Epithelial cell of proximal tubule (primary cell): ENCODE results near the gene TLE2. TPM values are rescaled to one million over a fixed set of nuclear protein-coding genes. Genes with fewer than 3 reads are reported as not detected.

Experiments
- DNase-seq: peaks from one replicate; pipeline ENCODE4 v3.0.0-alpha.2; 2011; ENCODE audit warnings: low read depth
- H3K4me3 ChIP-seq: 2 replicates; pipeline ENCODE4 v1.5.1; 2011; ENCODE audit warnings: low read depth, mild to moderate bottlenecking, low read length
- total RNA-seq: library from RNA; depleted of rRNA; stranded (reverse); fragments of >200 nt; gene quantifications from 2 replicates; pipeline ENCODE4 v1.2.3, GENCODE V29; 2015
- TF ChIP-seq, protein P1 (sequence below): conservative IDR thresholded peaks from 2 replicates; pipeline ENCODE4 v1.5.1; 2012; ENCODE audit warnings: low read depth, mild to moderate bottlenecking, low read length

Gene TLE2
- total RNA-seq, 1 donor from 2014 or later: 2.9 TPM

DNA sequence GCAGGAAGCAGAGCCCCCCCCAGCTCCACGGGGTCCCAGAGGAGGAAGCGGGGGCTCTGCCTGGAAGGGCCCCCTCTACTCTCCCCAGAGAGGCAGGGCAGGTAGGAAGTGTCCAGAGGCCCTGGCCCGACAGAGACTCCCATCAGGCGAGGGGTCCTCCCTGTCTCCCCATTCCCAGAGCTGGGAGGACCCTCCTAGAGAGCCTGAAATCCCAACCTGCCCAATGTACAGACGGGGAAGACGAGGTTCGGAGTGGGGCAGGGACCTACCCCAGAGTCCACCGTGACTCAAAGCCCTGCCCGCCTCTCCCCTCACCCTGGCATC lies 1.1 kb downstream of the TLE2 start:
- DNase-seq: no peak
- TF ChIP-seq, protein P1, sequence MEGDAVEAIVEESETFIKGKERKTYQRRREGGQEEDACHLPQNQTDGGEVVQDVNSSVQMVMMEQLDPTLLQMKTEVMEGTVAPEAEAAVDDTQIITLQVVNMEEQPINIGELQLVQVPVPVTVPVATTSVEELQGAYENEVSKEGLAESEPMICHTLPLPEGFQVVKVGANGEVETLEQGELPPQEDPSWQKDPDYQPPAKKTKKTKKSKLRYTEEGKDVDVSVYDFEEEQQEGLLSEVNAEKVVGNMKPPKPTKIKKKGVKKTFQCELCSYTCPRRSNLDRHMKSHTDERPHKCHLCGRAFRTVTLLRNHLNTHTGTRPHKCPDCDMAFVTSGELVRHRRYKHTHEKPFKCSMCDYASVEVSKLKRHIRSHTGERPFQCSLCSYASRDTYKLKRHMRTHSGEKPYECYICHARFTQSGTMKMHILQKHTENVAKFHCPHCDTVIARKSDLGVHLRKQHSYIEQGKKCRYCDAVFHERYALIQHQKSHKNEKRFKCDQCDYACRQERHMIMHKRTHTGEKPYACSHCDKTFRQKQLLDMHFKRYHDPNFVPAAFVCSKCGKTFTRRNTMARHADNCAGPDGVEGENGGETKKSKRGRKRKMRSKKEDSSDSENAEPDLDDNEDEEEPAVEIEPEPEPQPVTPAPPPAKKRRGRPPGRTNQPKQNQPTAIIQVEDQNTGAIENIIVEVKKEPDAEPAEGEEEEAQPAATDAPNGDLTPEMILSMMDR: no peak
- H3K4me3 ChIP-seq: no peak overlapping the region

DNA sequence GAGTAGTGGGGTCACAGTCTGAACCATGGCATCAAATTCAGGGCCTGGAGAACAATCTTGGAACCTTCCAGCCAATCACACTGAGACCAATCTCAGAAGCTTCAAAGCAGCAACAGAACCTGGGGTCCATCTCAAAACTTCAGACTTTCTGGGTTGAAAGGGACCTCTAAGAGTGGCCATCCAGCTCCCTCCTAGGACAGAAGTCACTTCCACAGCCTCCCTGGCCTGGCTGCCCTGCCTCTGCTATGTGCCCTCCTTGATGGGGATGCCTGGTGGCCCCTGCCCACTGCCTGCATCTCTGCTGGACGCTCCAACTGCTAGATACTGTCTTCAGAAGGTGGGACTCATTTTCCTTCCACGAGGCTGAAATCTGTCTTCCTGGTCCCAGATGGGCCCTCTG lies 1.8 kb downstream of the TLE2 start:
- TF ChIP-seq, protein P1: no peak
- H3K4me3 ChIP-seq: no peak overlapping the region
- no peak for DNase-seq

DNA sequence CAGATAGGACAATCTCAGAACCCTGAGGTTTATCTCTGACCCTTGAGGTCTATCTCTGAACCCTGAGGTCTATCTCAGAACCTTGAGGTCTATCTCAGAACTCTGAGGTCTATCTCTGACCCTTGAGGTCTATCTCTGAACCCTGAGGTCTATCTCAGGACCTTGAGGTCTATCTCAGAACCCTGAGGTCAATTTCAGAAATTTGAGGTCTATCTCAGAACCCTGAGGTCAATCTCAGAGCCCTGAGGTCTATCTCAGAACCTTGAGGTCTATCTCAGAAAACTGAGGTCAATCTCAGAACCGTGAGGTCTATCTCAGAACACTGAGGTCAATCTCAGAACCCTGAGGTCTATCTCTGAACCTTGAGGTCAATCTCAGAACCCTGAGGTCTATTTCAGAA lies 2.3 kb downstream of the TLE2 start:
- H3K4me3 ChIP-seq: no peak overlapping the region
- DNase-seq: no peak
- TF ChIP-seq, protein P1: no peak

DNA sequence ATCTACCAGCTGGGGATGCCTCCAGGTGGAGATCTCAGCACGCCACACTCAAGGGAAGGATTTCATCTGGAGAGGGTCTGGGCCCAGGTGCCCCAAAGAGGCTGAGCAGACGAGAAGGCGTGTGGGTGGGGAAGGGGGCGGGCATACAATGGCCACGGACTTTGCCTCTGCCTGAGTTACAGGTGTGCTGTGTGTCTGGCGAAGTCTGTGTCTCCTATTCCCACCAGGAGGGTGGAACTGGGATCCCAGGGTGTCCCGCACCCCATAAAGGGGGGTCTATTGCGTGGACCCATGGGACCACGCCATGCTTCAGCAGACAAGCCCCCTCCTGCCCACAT lies 3.6 kb downstream of the TLE2 start:
- no peak overlapping the region for H3K4me3 ChIP-seq
- DNase-seq: no peak
- TF ChIP-seq, protein P1: no peak

DNA sequence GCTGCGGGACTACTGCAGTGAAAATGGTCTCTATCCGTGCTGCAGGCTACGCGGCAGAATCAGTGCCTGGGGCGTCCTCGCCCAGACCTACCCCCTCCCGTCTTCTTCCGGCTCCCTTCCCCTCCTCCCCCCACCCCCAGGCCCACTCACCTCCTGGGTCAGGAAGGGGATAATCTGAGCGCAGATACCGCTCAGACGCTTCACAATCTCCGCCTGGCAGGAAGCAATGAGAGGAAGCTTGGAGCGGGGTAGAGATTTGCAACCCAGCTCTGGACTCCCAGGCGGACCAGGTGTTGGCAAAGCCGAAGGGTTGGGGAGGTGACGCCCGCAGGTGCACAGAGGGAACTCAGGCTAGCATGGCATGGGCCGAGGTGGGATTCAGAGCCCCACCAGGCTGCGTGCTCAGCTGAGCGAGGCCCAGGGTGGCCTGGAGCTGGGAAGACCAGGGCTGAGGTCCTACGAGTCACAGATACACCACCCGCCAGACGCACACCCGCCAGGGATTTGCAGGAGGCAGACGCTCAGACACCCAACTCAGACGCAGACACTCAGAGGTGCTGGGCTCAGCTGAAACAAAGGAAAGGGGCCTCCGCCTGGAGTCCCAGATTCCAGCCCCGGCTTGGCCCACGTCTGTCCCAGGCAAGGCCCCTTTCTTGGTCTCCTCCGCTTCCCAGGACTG lies 4.1 kb downstream of the TLE2 start:
- TF ChIP-seq, protein P1: no peak
- no peak for DNase-seq
- no peak overlapping the region for H3K4me3 ChIP-seq

DNA sequence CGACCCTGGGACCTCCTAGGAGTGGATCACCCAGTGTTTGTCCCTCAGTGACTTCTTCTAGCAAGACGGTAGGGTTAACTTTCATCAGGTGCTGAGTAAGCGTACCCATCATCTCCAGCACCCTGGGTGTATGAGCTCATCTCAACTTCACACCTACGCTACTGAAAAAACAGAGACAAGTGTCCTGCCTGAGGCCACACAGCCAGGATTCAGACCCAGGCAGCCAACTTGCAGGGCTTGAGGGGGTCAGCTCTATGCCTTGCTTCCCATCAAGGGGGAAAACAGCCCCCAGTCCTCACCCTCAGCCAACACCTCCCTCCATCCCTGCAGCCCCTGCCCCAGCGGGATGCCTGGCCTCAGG lies 4.6 kb downstream of the TLE2 start:
- H3K4me3 ChIP-seq: no peak overlapping the region
- no peak for DNase-seq
- TF ChIP-seq, protein P1: no peak

DNA sequence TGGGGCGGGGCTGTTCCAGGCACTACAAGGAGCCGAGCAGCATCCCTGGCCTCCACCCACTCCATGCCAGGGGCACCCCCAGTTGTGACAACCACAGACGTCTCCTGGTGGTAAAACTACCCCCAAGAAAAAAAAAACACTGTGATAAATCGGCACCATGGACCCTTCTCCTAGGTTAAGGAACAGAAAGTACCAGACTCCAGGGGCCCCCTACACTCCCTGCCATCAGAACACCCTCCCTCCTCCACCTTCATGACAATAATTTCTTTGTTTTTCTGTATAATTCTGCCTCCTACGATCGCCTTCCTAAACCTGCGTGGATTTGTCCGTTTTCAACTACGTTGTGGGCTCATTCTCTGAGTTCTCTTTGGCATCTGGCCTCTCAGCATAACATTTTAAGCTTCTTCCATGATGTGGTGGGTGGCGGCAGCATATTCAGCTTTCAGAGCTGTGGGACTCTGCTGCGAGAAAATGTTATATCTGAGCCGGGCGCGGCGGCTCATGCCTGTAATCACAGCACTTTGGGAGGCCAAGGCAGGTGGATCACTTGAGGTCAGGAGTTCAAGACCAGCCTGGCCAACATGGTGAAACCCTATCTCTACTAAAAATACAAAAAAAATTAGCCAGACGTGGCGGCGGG lies 8.6 kb downstream of the TLE2 start:
- TF ChIP-seq, protein P1: no peak
- no peak for DNase-seq
- H3K4me3 ChIP-seq: no peak overlapping the region
